Epithelial cell of proximal tubule (primary cell): ENCODE measurements around the gene IGSF3. TPM values are rescaled to one million over a fixed set of nuclear protein-coding genes. Genes with fewer than 3 reads are reported as not detected.
A peak's percentile ranks its signal among the peaks of the same experiment; 100 is the strongest.
"Not testable (repeated sequence)": the region's sequence is repeated elsewhere in the genome, so short reads cannot be mapped to it uniquely, and the experiment has no call there.

Experiments
- DNase-seq: peaks from one replicate; pipeline ENCODE4 v3.0.0-alpha.2; 2011; ENCODE audit warnings: low read depth
- H3K4me3 ChIP-seq: 2 replicates; pipeline ENCODE4 v1.5.1; 2011; ENCODE audit warnings: low read depth, mild to moderate bottlenecking, low read length
- total RNA-seq: library from RNA; depleted of rRNA; stranded (reverse); fragments of >200 nt; gene quantifications from 2 replicates; pipeline ENCODE4 v1.2.3, GENCODE V29; 2015
- TF ChIP-seq, protein P1 (sequence below): conservative IDR thresholded peaks from 2 replicates; pipeline ENCODE4 v1.5.1; 2012; ENCODE audit warnings: low read depth, mild to moderate bottlenecking, low read length

IGSF3 gene
- total RNA-seq, 1 donor from 2014 or later = 21.4 TPM

- H3K4me3 ChIP-seq, DNase-seq: not testable (repeated sequence)
These were observed 21.5 kb downstream of the IGSF3 start for GRCh38 chr1:116645802-116646672.

GRCh38 chr1:116644993-116645392 lies 22.5 kb downstream of the IGSF3 start:
- not testable (repeated sequence) for H3K4me3 ChIP-seq, DNase-seq

- DNase-seq, H3K4me3 ChIP-seq: not testable (repeated sequence)
These were observed 23.4 kb downstream of the IGSF3 start for GRCh38 chr1:116644096-116644495.

DNA sequence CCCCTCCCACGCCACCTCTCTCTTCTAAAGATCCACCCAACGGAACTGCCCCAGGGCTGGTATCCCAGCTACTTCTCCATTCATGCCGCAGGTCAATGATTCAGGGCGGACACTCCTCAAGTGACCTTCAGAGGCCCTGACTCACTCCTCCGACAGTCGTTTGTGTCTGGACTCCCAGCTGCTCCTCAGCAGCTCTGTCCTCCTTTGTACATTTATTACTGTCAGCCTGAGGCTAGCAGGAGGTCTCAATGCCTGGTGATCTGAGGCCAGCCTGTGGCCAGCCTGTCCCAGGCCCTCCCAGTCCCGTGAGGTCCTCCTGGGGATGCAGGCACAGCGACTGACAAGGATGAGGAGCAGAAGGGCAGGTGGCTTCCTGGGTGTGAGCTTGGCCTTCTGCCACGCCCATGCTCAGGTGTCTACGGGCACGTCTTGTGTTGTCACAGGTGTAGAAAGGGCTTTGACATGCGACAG lies 24.2 kb downstream of the IGSF3 start:
- H3K4me3 ChIP-seq, DNase-seq: not testable (repeated sequence)

GRCh38 chr1:116642311-116643280 lies 24.9 kb downstream of the IGSF3 start:
- H3K4me3 ChIP-seq, DNase-seq: not testable (repeated sequence)

GRCh38 chr1:116637583-116637982 lies 29.9 kb downstream of the IGSF3 start:
- H3K4me3 ChIP-seq, DNase-seq: not testable (repeated sequence)

DNA sequence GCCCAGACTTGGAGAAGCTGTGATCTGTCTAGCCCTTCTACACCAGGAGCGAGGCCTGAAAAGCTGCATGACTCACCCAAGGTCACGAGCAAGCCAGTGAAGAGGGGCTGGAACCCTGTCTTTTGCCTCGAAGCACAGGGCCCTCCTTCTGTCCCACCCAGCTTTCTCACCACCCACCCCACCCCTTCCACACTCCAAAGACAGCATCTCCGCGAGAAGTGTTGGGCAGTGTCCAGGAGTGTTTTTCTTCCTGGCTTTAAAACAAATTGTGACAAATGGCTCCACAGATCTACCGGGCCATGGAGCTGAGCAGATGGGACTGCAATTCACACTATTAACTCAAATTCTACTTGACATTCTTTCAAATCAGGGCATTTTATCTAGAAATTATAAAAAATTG lies 30.9 kb downstream of the IGSF3 start:
- not testable (repeated sequence) for DNase-seq, H3K4me3 ChIP-seq

- not testable (repeated sequence) for H3K4me3 ChIP-seq, DNase-seq
These were observed 33.1 kb downstream of the IGSF3 start for GRCh38 chr1:116634386-116634785.

GRCh38 chr1:116631996-116632925 lies 35.3 kb downstream of the IGSF3 start:
- not testable (repeated sequence) for DNase-seq, H3K4me3 ChIP-seq

DNA sequence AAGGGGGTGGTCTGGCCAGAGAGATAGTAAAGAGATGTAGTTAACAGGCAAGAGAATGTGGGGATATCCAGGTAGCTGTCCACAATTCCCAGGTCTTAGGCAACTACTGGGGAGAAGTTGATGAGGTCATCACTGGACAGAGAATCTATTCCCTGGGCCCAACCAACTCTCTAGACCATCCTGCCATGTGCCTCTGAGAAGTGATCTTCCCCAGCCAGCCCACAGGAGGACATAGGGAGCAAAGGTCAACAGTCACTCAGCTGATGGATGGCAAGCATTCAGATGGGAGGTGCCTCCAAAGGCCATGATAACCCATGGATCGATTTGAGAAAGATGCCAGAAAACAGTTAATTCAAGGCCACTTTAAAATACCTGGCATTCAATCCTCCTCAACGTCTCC lies 36.0 kb downstream of the IGSF3 start:
- DNase-seq, H3K4me3 ChIP-seq: not testable (repeated sequence)

GRCh38 chr1:116630057-116630456 lies 37.5 kb downstream of the IGSF3 start:
- DNase-seq, H3K4me3 ChIP-seq: not testable (repeated sequence)
- TF ChIP-seq, protein P1, sequence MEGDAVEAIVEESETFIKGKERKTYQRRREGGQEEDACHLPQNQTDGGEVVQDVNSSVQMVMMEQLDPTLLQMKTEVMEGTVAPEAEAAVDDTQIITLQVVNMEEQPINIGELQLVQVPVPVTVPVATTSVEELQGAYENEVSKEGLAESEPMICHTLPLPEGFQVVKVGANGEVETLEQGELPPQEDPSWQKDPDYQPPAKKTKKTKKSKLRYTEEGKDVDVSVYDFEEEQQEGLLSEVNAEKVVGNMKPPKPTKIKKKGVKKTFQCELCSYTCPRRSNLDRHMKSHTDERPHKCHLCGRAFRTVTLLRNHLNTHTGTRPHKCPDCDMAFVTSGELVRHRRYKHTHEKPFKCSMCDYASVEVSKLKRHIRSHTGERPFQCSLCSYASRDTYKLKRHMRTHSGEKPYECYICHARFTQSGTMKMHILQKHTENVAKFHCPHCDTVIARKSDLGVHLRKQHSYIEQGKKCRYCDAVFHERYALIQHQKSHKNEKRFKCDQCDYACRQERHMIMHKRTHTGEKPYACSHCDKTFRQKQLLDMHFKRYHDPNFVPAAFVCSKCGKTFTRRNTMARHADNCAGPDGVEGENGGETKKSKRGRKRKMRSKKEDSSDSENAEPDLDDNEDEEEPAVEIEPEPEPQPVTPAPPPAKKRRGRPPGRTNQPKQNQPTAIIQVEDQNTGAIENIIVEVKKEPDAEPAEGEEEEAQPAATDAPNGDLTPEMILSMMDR = peak; percentile 29

DNA sequence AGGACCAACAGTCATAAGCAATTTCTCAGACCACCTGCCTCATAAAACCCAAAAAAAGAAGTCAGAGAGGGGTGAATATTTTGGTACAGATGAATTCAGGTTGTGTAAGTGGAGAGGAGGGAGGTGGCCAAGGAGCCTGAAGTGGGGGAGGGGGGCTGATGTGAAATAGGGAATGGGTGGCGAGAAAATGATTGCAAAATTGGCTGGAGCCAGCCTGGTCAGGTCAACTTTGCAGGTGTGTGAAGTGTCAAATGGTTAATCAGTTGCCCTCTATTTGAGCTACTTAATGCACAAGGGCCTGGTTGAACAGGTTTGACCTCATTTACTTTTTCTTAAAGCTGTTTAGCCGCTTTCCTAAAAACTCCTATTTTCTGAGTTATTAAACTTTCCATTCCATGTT lies 38.1 kb downstream of the IGSF3 start:
- not testable (repeated sequence) for DNase-seq, H3K4me3 ChIP-seq
